GM08714 (cell line): Measurements from ENCODE around the gene SHC4.

Experiments used
- H3K4me3 ChIP-seq: fragments of 200-500 bp; sonication (Bioruptor generic); 2 replicates; pipeline ENCODE4 v1.5.1; 2014; ENCODE audit warnings: mild to moderate bottlenecking, low read length, inconsistent platforms
- ZNF274 ChIP-seq: IDR thresholded peaks from 2 replicates; pipeline ENCODE4 v1.6.1; 2012; ENCODE audit warnings: mild to moderate bottlenecking, low read depth, low read length

The SHC4 gene

DNA sequence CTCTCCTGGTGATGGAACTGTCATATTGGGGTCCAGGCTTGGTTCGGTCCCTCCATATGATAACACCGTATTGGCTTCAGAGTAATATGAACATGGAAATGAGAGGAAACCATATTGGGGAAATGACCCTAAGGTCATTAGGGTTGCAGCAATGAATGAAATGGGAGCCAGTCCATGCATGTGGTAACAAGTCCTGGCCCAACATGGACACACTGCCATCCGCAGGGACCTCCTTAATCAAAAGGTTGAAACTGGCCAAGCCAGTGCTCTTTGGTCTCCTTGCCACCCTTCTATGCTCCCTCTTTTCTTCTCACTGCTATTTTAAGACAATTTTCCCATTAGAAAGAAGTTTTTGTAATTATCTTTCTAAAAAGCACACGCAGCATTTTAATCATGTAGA is 8.3 kb downstream of the SHC4 start:
- TF ChIP-seq ZNF274: no peak
- H3K4me3 ChIP-seq: no peak overlapping the region

- H3K4me3 ChIP-seq: no peak overlapping the region
- TF ChIP-seq ZNF274: no peak
Measured at GRCh38 chr15:48954538-48954937, 9.2 kb downstream of the SHC4 start.

DNA sequence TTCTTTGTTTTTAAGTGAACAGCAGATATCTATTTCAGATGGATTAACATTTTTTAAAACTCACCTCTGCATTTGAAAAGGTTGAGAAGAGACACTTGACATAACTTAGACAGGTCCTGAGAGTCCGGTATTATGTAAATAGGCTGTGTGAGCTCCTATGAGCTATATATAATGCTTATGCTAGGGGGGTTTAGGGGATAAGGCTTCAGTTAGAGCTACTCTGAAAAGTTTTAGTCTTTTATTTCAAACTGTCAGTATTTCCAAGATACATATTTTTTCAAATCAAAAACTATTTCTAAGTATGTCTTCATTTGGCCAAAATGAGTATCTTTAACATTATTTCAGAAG is 16.9 kb downstream of the SHC4 start:
- H3K4me3 ChIP-seq: no peak overlapping the region
- no peak for TF ChIP-seq ZNF274

DNA sequence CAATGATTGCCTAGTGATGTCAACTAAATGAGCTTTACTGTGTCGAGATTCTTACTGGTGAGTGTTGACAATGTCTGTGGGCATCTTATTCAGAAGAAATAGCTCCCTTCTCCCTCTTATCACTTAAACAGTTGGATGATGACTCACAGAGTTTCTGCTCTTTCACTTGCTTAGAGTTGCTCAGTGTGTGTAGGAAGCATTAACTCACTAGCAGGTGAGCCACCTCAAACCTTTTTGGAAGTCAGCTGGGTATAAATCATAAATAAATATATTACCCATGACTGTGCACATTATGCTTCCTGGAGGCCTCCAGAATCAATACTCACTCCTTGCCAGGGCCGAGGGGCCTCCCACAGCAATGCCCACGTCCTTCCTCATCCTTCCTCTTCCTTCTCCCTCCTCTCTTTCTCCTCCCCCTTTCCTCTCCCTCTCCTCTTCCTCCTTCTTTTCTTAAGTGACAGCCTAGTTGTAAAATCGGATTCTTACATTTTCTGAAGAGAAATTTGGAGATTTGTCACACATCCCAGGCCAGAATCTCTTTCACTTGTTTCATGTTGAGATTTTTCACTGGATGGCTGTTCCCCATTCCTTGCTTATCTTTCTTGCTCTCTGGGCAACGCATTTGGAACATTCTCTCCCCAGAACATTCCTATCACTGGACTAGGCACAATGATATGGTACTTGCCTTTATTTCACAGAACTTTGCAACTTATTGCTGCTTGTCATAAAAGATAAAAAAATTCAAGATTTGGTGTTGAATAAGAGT is 17.5 kb downstream of the SHC4 start:
- H3K4me3 ChIP-seq: no peak overlapping the region
- TF ChIP-seq ZNF274: no peak

DNA sequence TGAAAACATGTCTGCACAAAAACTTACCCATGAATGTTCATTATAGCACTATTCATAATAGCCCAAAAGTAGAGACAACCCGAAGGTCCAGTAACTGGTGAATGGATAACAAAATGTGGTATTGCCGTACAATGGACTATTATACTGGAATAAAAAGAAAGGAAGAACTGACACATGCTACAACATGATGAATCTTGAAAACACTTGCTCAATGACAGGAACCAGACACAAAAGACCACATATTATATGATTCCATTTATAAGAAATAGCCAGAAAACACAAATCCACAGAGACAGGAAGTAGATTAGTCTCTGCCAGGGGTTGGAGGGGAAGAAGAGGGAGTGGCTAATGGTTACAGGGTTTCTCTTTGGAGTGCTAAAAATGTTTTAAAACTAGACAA is 18.3 kb downstream of the SHC4 start:
- H3K4me3 ChIP-seq: no peak overlapping the region
- TF ChIP-seq ZNF274: no peak

DNA sequence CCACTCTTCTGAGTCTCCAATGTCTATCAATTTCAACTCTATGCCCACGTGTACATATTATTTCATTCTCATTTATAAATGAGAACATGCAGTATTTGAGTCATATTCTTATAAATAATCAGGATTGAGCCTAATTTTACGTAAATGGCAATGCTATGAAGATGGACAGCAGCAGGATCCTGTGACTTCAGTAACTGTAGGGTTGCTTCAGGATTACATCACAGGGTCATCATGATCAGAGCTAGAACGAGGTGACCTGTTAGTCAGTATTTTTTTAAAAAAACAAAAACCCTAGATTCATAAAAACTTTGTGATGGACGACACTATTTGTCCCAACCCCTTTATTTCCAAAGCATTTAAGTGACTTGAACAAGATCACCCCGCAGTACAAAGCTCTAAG is 21.8 kb downstream of the SHC4 start:
- no peak overlapping the region for H3K4me3 ChIP-seq
- no peak for TF ChIP-seq ZNF274

GRCh38 chr15:48940508-48940907 is 23.2 kb downstream of the SHC4 start:
- no peak for TF ChIP-seq ZNF274
- H3K4me3 ChIP-seq: no peak overlapping the region

- TF ChIP-seq ZNF274: no peak
- H3K4me3 ChIP-seq: no peak overlapping the region
Measured at GRCh38 chr15:48939648-48940047, 24.1 kb downstream of the SHC4 start.

- no peak overlapping the region for H3K4me3 ChIP-seq
- no peak for TF ChIP-seq ZNF274
Measured at GRCh38 chr15:48937886-48938285, 25.8 kb downstream of the SHC4 start.

DNA sequence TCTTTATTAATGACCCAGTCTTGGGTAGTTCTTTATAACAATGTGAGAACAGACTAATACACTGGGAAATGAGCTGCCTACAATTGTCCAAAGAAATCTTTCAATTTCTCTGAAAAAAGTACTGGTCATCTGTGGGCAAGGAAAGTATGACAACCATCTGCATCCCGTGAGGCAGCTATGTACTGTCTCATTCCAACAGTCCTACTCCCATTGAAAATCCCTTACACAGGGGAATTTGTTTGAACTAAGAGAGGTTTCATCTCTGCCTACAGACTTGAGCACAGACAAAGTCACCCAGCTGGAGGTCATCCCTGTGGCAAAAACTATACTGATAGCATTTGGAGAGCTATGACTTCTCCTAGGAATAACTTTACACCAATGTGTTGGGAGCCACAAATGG is 27.1 kb downstream of the SHC4 start:
- no peak overlapping the region for H3K4me3 ChIP-seq
- TF ChIP-seq ZNF274: no peak

DNA sequence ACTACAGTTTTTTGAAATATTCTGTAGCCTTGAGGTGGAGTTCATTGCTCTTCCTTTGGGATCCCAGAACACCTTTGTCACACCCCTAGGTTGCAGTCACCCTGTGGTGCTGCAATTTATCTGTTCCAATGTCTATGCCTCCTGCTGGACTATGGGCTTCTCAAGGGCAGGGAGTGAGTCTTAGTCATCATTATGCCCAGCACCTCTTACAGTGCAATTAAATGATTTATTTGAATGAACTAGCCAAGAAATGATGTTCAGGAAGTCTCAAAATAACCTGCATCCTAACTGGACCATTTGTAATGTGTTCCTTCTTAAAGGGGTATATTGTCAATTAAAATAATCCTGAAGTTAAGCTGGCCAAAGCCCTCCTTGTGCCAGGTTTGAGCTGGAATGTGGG is 28.5 kb downstream of the SHC4 start:
- no peak overlapping the region for H3K4me3 ChIP-seq
- no peak for TF ChIP-seq ZNF274

GRCh38 chr15:48930735-48931134 is 33.0 kb downstream of the SHC4 start:
- TF ChIP-seq ZNF274: no peak
- H3K4me3 ChIP-seq: no peak overlapping the region

GRCh38 chr15:48929661-48930060 is 34.1 kb downstream of the SHC4 start:
- no peak for TF ChIP-seq ZNF274
- H3K4me3 ChIP-seq: no peak overlapping the region

DNA sequence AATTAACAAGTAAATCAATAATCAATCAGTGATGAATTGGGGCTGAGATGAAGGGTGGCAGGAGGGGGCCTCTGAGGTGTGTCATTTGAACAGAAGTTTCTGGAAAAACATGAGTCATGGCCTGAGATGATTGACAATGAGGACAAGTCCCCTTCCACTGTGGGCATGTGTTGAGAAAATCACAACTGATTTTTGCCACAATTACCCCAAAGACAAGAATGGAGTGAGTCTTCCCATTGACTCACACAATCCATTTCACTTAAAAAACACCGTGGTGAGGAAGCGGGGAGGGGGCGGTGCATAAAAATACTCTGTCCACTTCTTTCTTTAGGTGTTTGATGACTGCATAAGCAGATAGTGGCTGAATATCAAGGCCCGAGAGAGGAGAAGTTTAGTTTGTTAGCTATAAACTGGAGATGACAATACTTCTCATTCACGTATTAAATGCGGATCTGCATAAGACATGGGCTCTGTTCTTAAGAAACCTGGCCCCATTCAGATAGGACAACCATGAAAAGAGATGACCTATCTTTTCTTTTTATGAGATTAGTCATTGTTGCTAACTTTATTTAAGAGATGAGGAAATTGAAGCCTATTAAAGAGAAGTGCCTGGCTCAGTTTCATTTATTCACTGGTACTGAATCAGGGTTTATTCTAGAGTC is 34.7 kb downstream of the SHC4 start:
- no peak overlapping the region for H3K4me3 ChIP-seq
- TF ChIP-seq ZNF274: no peak

DNA sequence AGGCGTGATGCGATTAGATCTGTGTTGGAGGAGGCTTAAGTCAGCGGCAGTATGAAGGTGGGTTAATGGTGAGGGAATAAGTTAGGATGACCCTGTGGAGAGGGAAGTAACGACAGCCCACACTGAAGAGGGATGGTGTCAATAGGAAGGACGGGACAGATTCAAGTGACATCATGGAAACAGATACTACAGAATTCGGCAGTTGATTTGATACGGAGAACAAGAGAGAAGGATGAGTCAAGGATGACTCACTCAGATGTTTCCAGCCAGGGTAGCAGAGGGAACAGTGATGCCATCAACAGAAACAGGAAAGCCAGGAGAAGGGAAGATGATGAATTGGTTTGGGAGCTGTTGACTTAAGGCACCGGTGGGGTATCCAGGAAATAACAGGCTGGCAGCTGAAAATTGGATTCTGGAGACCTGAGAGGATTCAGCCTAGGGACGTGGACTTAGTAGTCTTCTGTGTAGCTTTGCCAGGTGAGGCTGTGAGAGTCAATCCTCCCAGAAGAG is 38.0 kb downstream of the SHC4 start:
- H3K4me3 ChIP-seq: no peak overlapping the region
- TF ChIP-seq ZNF274: no peak
